GM18507 (cell line): Measurements from ENCODE around the gene MCRIP2.
"Not testable (repeated sequence)": the region's sequence is repeated elsewhere in the genome, so short reads cannot be mapped to it uniquely, and the experiment has no call there.

Experiments used
- DNase-seq: peaks from one replicate; pipeline ENCODE4 v3.0.0; 2011; ENCODE audit warnings: low read depth; ENCODE audit not compliant: insufficient read length; ENCODE audit errors: extremely low spot score
- FAIRE-seq: peaks from 2 replicates; lab custom pipeline; 2011; peaks lifted over from hg19 to GRCh38; lab: Jason Lieb, UNC

MCRIP2 gene

GRCh38 chr16:641326-642188 is at the start of gene MCRIP2:
Gene MCRIP2 (plus strand): TSS chr16:641828. CDS start chr16:641992, 164 bp downstream.
- DNase-seq (peak; percentile 71), FAIRE-seq (peak; percentile 86)

DNA sequence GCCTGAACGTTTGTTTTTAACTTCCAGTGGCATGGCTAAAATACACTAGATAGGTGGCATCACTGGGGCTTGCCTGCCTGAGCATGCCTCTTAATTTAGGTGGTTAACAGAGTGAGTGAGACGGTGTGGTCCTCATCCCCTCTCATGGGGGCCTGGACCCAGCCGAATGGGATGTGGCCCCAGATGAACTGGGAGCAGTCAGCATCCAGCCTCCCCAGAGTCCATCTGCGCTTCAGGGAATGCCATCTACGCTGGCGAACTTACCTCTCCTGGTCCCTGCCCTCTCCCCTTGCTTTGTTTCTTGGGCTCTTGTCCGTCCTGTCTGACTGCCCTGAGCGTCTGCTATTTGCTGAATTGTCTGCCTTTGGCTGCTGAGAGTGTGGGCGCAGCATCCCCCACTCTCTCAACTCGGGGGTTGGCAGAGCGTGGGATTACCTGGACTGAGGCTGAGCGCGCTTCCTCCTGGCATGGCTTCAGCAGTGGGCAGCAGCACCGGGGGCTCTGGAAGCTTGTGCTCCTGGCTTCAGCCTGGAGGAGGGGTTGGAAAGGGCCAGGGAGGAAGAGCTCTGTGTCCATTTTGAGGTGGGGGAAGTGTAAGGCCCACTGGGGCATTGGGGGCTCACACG is 49.6 kb upstream of the MCRIP2 start:
- DNase-seq (no peak), FAIRE-seq (no peak)

DNA sequence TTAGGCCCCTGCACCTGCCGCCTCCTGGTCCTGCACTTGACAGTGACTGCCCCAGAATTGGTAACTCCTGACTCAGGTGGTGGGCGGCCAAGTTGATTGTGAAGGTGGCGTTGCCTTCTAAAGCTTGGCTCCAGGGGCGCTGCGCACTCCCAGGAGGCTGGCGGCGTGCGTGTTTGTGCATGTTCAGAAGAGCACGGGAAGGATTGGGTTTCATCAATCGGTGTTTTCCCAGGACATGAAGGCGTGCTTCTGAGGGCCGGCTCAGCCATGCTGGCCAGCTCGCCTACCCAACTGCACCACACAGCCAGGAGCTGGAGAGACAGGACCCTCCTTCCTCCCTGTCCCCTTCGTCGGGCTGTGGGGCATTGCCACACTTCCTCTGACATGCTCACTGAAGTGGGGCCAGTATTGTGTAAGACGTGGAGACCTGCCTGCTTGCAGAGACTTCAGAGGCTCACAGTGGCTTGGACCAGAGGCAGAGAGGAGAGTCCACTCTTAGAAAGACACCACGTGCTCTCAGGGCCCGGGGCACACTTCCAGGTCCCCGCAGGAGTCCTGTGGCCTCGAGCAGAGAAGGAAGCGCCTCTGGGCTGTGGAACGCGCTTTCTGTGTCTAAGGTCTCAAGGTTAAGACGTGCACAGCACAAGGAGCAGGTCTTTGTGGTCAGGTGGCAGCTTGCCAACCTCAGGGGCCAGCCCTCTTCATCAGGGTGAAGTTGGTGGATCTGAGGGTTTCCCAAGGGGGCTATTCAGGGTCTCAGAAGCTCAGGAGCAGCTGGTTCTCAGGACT is 48.9 kb upstream of the MCRIP2 start:
- FAIRE-seq: no peak
- no peak for DNase-seq

DNA sequence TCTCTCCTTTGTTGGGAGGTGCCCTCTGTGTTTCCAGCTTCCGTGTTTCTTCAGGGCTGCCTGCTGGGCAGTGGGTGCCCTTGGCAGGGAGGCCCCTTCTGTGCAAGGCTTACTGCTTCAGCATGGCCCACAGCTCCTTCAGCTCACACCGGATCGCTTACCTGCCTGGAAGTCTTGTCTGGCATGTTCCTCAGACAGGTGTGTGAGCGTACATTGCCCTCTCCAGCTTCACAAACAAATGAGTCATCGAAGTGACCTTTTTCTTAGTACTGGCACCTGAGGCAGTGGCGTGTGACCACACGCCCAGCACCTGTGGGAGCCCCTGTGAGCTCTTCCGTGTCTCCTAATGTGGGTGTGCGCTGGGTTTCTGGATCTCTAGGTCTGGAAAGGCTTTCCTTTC is 48.2 kb upstream of the MCRIP2 start:
- no peak for FAIRE-seq

GRCh38 chr16:593807-594206 is 47.8 kb upstream of the MCRIP2 start:
- no peak for FAIRE-seq

More for the DNA sequence above, 48.2 kb upstream of the MCRIP2 start:
- no peak for DNase-seq

DNA sequence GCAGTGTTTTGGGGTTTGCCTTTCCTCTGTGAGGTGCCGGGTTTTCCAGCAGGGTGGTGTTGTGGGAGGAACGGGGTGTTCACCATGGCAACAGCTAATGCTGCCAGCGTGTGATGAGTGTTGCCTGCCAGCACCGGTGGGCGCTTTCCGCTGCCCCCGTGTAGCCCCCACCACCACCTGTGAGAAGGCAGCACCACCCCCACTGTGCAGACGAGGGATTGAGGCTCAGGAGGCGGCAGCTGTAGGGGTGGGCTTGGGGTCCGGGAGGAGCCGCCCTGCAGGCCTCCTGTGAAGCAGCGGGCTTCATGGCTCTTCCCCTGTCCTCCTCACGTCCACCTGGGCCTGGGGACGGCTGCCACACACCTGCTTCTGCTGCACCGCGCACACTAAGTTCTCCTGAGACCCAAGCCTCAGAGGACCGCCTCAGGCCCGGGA is 46.5 kb upstream of the MCRIP2 start:
- FAIRE-seq (no peak), DNase-seq (no peak)

More at GRCh38 chr16:593807-594206, 47.8 kb upstream of the MCRIP2 start:
- no peak for DNase-seq

- FAIRE-seq (no peak), DNase-seq (no peak)
Observed at GRCh38 chr16:595942-596735, 45.5 kb upstream of the MCRIP2 start.

DNA sequence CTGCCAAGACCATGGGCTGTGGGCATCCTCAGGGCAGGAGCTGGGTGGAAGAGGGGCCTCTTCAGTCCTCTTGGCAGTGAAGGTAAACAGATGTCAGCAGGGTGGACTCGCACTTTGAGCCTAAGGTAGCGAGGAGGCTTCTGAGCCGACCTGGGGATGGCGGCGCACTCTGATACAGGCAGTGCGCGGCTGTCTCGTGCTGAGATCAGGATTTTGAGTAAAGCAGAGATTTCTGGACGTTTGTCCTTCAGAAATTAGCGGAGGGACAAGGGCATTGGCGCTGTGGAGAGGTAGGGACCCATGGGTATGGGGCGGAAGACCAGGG is 44.9 kb upstream of the MCRIP2 start:
- DNase-seq (no peak), FAIRE-seq (no peak)

DNA sequence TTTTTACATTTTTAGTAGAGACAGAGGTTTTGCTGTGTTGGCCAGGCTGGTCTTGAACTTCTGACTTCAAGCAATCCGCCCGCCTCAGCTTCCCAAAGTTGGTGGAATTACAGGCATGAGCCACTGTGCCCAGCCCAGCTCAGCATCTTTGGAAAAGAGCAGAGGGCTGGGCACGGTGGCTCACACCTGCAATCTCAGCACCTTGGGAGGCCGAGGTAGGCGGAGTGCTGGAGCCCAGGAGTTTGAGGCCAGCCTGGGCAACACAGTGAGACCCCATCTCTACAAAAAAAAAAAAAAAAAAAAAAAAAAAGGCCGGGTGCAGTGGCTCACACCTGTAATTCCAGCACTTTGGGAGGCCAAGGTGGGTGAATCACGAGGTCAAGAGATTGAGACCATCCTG is 44.0 kb upstream of the MCRIP2 start:
- FAIRE-seq, DNase-seq: not testable (repeated sequence)

DNA sequence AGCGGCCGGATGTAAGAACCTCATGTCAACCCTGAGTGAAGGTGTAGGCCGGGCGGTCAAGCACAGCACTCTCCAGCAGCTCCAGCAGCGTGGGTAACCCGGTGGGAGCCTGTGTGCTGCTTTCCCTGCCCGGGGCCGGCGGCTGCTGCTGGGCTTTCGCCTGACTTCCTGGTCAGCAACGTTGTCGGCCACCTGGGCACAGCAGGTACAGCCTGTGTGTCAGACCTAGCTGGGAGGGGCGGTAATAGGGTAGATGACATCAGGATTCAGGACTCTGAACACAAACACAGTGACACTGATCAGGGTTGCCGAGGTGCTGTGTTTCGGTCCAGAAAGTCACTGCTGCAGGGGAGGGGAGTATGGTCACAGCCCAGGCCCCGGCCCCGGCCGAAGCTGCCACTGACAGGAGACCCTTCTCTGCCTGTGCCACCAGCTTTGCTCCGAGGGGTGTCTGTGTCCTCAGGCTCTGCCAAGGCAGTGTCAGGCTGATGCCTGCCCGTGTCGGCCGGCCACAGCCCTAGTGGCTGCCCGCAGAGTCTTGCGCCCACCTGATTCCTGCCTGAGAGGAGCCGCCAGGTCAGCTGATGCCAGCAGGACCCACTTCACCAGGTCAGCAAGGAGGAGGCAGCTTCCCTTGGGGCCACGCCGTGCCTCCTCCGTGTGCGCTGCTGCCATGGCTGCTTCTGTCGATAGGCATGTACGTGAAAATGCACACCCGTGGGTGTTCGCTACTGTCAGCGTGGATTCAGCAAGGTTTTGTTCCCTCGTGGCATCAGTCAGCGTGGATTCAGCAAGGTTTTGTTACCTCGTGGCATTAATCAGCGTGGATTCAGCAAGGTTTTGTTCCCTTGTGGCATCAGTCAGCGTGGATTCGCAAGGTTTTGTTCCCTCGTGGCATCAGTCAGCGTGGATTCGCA is 42.5 kb upstream of the MCRIP2 start:
- no peak for FAIRE-seq
- no peak for DNase-seq

DNA sequence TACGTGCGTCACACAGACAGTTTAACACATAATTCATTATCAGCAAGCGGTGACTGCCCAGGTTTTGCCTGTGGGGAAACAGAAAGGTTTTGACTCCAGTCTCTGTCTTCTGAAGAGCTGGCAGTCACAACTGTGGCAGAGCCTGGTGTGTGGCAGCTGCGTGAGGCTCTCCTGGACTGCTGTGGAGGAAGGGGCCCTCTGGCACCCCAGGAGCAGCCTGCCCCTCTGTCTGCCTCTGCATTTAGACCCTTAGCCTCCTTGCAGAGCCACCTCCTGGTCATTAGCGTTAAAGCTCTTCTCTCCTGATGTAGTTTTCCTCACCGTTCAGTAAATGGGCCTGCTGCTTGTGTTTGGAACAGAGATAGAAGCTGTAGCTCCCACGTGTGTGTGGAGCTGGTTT is 40.8 kb upstream of the MCRIP2 start:
- FAIRE-seq (no peak), DNase-seq (no peak)

DNA sequence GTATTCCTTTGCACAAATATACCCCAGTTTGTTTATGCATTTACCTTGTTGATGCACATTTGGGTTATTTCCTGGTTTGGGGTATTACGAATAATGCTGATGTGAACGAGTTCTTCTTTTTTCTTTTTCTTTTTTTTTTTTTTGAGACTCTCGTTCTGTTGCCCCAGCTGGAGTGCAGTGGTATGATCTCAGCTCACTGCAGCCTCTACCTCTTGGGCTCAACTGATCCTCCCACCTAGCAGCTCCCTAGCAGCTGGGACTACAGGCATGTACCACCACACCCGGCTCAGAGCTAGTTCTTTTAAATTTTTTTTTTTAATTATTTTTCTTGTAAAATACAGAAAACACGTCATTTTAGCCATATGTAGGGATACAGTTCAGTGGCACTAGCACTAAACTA is 37.7 kb upstream of the MCRIP2 start:
- no peak for DNase-seq
- no peak for FAIRE-seq

DNA sequence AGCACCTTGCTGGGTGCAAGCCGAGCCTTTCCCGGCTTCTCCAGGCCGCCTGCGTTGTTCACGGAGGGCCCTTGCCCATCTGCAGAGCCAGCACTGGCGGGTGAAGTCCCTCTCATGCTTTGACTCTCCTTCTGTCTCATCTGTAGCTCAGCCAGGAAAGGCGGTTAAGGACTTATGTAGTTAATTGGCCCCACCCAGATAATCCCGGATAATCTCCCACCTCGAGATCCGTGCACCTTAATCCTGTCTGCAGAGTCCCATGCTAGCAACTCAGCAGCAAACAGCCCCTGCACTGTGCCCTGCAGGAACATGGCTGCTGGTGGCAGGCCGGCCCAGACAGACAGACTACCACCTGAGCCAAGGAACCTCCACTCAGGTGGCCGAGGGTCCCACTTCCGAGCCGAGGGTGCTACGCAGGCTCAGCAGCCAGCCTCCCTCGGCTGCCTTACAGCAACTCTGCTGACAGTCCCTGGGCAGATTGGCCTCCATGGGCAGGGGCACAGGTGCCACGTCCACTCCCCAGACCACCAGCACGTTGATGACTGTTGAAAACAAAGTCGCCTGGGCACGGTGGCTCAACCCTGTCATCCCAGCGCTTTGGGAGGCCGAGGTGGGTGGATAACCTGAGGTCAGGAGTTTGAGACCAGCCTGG is 34.8 kb upstream of the MCRIP2 start:
- FAIRE-seq (no peak), DNase-seq (no peak)

GRCh38 chr16:608019-608418 is 33.6 kb upstream of the MCRIP2 start:
- FAIRE-seq (no peak), DNase-seq (no peak)

- DNase-seq (no peak), FAIRE-seq (no peak)
Observed at GRCh38 chr16:609316-609715, 32.3 kb upstream of the MCRIP2 start.

DNA sequence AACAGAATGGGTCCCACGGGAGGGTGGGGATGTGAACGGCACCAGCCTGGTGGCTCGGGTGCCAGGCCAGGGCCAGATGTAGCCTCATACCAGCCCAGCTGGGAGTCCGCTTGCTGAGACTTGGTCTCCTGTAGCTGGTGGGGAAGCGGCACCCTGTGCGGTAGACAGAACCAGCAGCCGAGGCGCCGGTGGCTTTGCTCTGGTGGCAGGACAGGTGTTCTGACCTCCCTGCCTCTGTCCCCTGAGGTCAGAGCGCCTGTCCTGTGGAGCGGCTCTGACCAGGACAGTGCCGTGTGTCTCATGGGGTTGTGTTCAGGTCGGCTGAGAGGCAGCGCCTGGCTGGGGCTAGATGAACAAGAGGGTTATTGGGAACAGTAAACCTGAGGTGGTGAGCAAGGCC is 31.6 kb upstream of the MCRIP2 start:
- DNase-seq (no peak), FAIRE-seq (no peak)

- FAIRE-seq (peak; percentile 41), DNase-seq (peak; percentile 51)
Observed at GRCh38 chr16:610513-611381, 30.9 kb upstream of the MCRIP2 start.
